ENCODE measurements around the gene PITPNM3. TPM values are rescaled to one million over a fixed set of nuclear protein-coding genes. Genes with fewer than 3 reads are reported as not detected.

PITPNM3 gene
- total RNA-seq, 2 experiments from 2014 or later, result 0.87 to 0.92 TPM

DNA sequence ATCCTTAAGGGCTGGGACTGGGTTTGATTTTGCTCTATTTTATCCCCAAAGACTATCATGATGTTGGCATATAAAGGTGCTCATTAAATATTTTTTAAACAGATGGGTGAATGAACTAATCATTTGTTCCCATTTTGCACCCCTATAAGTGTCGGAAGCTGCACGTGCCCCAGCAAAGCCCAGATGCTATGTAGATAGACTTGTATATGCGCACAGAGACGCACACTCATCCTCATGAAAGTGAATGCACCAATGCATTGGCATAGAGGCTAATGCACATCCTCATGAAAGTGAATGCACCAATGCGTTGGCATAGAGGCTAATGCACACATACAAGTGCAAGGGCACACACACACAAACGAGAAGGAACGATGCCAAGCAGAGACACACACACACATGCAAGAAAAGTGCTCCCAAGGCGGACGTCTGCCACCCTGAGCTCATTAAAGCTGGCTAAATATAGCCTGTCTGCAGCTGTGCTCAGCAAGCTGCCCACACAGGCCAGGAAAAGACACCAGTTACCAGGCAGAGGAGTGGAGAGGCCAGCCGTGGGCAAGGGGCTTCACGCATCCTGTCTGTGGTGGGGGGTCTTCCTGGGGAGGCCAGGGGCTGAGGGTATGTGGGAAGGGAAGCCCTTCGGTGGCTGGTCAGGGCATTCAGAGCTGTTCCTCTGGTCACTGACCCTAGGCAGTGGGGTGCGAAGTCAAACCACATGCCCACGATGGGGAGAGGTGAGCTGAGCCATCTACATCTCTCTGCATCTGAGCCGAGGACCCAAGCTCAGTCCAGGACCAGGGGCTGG is 59.5 kb downstream of the PITPNM3 start:
- ChIA-PET POLR2A (no interaction called here), CTCF (no interaction called here)
- intact Hi-C loops (cut with micrococcal nuclease), result no loop called here
- ATAC-seq (no peak), DNase-seq (no peak)
- H3K27ac Mint-ChIP-seq, result no peak overlapping the region
- no peaks in the 10 kb centered on the region for H3K27me3 Mint-ChIP-seq
- TF ChIP-seq, protein P1, sequence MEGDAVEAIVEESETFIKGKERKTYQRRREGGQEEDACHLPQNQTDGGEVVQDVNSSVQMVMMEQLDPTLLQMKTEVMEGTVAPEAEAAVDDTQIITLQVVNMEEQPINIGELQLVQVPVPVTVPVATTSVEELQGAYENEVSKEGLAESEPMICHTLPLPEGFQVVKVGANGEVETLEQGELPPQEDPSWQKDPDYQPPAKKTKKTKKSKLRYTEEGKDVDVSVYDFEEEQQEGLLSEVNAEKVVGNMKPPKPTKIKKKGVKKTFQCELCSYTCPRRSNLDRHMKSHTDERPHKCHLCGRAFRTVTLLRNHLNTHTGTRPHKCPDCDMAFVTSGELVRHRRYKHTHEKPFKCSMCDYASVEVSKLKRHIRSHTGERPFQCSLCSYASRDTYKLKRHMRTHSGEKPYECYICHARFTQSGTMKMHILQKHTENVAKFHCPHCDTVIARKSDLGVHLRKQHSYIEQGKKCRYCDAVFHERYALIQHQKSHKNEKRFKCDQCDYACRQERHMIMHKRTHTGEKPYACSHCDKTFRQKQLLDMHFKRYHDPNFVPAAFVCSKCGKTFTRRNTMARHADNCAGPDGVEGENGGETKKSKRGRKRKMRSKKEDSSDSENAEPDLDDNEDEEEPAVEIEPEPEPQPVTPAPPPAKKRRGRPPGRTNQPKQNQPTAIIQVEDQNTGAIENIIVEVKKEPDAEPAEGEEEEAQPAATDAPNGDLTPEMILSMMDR (IDR thresholded peaks at IDR 0.05), result no peak
- no peaks in the 10 kb centered on the region for H3K9me3 Mint-ChIP-seq
- H3K4me3 Mint-ChIP-seq, result no peak overlapping the region
- H3K36me3 Mint-ChIP-seq (ENCODE audit: low read depth), result no peaks in the 10 kb centered on the region
- H3K4me1 Mint-ChIP-seq (ENCODE audit: low read depth), result peaks cover 15% of the 10 kb centered on the region

DNA sequence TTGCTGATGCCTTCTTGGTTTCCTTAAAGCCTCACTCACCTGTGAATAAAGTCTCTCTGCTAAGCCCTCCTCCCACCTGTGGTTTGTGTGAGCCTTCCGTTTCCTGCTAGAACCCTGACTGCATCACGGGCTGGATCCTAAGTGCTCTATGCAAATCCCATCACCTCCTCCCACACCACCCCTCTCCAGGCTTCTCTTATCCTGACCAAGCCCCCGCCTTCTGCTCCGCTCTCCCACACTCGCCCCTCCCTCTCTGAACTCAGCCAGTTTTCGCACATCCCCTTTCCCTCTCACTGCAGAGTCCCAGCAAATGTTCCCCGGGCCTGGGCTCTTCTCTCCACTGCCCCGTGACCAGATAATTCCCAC is 60.3 kb downstream of the PITPNM3 start:
- DNase-seq (peak; percentile 58), ATAC-seq (peak; percentile 82)
- Mint-ChIP-seq H3K36me3 (ENCODE audit: low read depth) (no peaks in the 10 kb centered on the region), H3K4me3 (no peak overlapping the region), H3K27ac (no peak overlapping the region), H3K4me1 (ENCODE audit: low read depth) (peaks cover 15% of the 10 kb centered on the region), H3K27me3 (no peaks in the 10 kb centered on the region), H3K9me3 (no peaks in the 10 kb centered on the region)
- CTCF ChIA-PET, result no interaction called here
- TF ChIP-seq, protein P1 (IDR thresholded peaks at IDR 0.05), result no peak
- POLR2A ChIA-PET, result no interaction called here
- intact Hi-C loops (cut with micrococcal nuclease), result no loop called here

DNA sequence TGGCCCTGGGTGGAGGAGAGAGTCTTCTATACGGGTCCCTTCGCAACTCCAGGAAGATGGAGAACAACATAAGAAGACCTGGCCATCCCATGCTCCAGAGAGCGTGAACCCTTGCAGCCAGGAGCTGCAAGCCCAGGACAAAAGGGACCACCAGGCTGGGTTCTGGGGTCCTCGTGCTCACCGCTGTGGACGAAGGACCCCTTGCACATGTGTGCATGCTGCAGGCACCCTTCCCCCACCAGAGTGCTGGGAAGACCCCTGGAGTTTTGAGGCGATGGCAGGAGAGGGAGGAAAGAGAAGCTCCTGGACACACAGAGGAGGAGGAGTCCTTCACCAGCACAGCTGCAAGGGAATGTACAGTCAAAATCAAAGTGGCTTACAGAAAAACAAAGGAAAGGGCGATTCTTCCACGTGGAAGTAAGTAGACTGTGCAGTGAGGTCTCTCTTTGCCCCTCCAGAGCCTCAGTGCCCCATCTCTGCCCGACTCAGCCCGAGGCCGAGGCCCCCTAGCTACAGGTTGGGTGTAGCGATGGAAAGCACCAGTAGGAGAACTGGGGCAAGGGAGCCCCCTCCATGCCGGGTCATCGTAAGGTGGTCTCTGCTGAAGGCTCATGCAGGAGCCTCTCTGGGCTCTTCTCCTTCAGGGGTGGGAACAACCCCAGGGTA is 60.8 kb downstream of the PITPNM3 start:
- DNase-seq (no peak), ATAC-seq (peak; percentile 61)
- TF ChIP-seq, protein P1 (IDR thresholded peaks at IDR 0.05), result no peak
- no peaks in the 10 kb centered on the region for H3K36me3 Mint-ChIP-seq (ENCODE audit: low read depth)
- H3K27ac Mint-ChIP-seq, result no peak overlapping the region
- no peak overlapping the region for H3K4me3 Mint-ChIP-seq
- H3K27me3 Mint-ChIP-seq, result no peaks in the 10 kb centered on the region
- H3K4me1 Mint-ChIP-seq (ENCODE audit: low read depth), result peaks cover 15% of the 10 kb centered on the region
- no peaks in the 10 kb centered on the region for H3K9me3 Mint-ChIP-seq
- POLR2A ChIA-PET, result interaction anchor here (1.1 kb wide), 1 partner anchor 9 kb away, joined by 3 read pairs; no protein-coding TSS in a partner anchor
- intact Hi-C loops (cut with micrococcal nuclease), result no loop called here
- CTCF ChIA-PET, result no interaction called here

- TF ChIP-seq, protein P1 (IDR thresholded peaks at IDR 0.05), result no peak
- ChIA-PET CTCF (no interaction called here), POLR2A (interaction anchor here (1.1 kb wide), 1 partner anchor 10 kb away, joined by 3 read pairs; no protein-coding TSS in a partner anchor)
- no peak overlapping the region for H3K27ac Mint-ChIP-seq
- ATAC-seq (no peak), DNase-seq (no peak)
- H3K27me3 Mint-ChIP-seq, result no peaks in the 10 kb centered on the region
- no peaks in the 10 kb centered on the region for H3K9me3 Mint-ChIP-seq
- no peak overlapping the region for H3K4me3 Mint-ChIP-seq
- intact Hi-C loops (cut with micrococcal nuclease), result no loop called here
- peaks cover 15% of the 10 kb centered on the region for H3K4me1 Mint-ChIP-seq (ENCODE audit: low read depth)
- no peaks in the 10 kb centered on the region for H3K36me3 Mint-ChIP-seq (ENCODE audit: low read depth)
Observed at GRCh38 chr17:6494239-6494941, 62.0 kb downstream of the PITPNM3 start.
